Measurements from ENCODE around the gene ZFYVE26. TPM values are rescaled to one million over a fixed set of nuclear protein-coding genes. Genes with fewer than 3 reads are reported as not detected.

The ZFYVE26 gene
- total and polyA plus RNA-seq, 10 of the 15 experiments (the other 5 are each of a cell fraction or from before 2014, with no cell fraction given) = 1.00 to 25.6 (median 12.0) TPM

DNA sequence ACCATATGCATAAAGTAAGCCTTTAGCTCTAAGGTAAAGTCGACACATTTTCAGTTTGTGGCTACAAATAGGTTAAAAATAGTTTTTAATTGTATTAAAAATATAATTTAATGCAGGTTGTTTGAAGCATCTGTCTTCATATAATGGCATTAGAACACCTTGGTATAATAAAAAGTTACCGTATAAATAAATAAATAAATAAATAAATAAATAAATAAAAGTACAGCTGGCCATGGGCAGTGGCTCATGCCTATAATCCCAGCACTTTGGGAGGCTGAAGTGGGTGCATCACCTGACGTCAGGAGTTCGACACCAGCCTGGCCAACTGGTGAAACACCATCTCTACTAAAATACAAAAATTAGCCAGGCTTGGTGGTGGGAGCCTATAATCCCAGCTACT is 15.6 kb downstream of the ZFYVE26 start:
- no TSS peak for BruUV-seq (replicated peaks)
- FAIRE-seq (no peak), ATAC-seq (no peak), DNase-seq (ENCODE audit: low read depth, low spot score) (no peak)
- ChIA-PET POLR2A (no interaction called here), RAD21 (ENCODE audit: unreplicated experiment) (no interaction called here), SMC1A (ENCODE audit: uncharacterized antibody, unreplicated experiment) (no interaction called here), CTCF (no interaction called here)
- H3K4me3 ChIP-seq = no peak overlapping the region
- H4K20me1 ChIP-seq (ENCODE audit: control insufficient read depth, insufficient read depth) = no peaks in the 10 kb centered on the region
- no peak overlapping the region for H3K9ac ChIP-seq (ENCODE audit: control insufficient read depth, insufficient read depth, low read length)
- no peaks in the 10 kb centered on the region for H3K79me2 ChIP-seq (ENCODE audit: control insufficient read depth, insufficient read depth, low read length)
- no peaks in the 10 kb centered on the region for H3K4me1 ChIP-seq (ENCODE audit: control insufficient read depth, insufficient read depth, low read length)
- no peaks in the 10 kb centered on the region for H3K27me3 ChIP-seq (replicated peaks in 1 of 2; ENCODE audit: control insufficient read depth in 2 of 2, insufficient read depth in 2 of 2, low read length in 1 of 2)
- H2AFZ ChIP-seq (ENCODE audit: control insufficient read depth, low read depth, low read length) = no peak overlapping the region
- peaks cover 15 to 27% of the 10 kb centered on the region in 2 experiments for H3K36me3 ChIP-seq (ENCODE audit: control insufficient read depth in 2 of 2, insufficient read depth in 2 of 2, low read length in 1 of 2)
- H3K9me3 ChIP-seq (replicated peaks; ENCODE audit: control insufficient read depth, insufficient read depth, low read length) = no peaks in the 10 kb centered on the region
- H3K27ac ChIP-seq (ENCODE audit: control insufficient read depth, insufficient read depth) = no peak overlapping the region
- in situ Hi-C loops (cut with MboI) = no loop called here
- H3K4me2 ChIP-seq (ENCODE audit: control insufficient read depth, insufficient read depth) = no peak overlapping the region
- WGBS (ENCODE audit: insufficient coverage, insufficient replicate concordance, low lambda C conversion rate, missing lambda C conversion rate) = 96% methylated on average over 4 of the region's 4 CpGs
- intact Hi-C loops (cut with micrococcal nuclease; ENCODE audit: unreplicated experiment) = no loop called here
- no peak for TF ChIP-seq ATF7 (IDR thresholded peaks at IDR 0.05; ENCODE audit: low read depth)
- TF ChIP-seq, protein P1, sequence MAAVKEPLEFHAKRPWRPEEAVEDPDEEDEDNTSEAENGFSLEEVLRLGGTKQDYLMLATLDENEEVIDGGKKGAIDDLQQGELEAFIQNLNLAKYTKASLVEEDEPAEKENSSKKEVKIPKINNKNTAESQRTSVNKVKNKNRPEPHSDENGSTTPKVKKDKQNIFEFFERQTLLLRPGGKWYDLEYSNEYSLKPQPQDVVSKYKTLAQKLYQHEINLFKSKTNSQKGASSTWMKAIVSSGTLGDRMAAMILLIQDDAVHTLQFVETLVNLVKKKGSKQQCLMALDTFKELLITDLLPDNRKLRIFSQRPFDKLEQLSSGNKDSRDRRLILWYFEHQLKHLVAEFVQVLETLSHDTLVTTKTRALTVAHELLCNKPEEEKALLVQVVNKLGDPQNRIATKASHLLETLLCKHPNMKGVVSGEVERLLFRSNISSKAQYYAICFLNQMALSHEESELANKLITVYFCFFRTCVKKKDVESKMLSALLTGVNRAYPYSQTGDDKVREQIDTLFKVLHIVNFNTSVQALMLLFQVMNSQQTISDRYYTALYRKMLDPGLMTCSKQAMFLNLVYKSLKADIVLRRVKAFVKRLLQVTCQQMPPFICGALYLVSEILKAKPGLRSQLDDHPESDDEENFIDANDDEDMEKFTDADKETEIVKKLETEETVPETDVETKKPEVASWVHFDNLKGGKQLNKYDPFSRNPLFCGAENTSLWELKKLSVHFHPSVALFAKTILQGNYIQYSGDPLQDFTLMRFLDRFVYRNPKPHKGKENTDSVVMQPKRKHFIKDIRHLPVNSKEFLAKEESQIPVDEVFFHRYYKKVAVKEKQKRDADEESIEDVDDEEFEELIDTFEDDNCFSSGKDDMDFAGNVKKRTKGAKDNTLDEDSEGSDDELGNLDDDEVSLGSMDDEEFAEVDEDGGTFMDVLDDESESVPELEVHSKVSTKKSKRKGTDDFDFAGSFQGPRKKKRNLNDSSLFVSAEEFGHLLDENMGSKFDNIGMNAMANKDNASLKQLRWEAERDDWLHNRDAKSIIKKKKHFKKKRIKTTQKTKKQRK (IDR thresholded peaks at IDR 0.05; ENCODE audit: low read depth, low read length) = no peak
- TF ChIP-seq FOXM1 (IDR thresholded peaks at IDR 0.05; ENCODE audit: low read depth, low read length) = no peak
- TF ChIP-seq ZNF592 (IDR thresholded peaks at IDR 0.05) = no peak
- no peak for TF ChIP-seq TAF1 (IDR thresholded peaks at IDR 0.05; ENCODE audit: borderline replicate concordance, low read depth, low read length)
- TF ChIP-seq ETV6 (conservative IDR thresholded peaks at IDR 0.05 in 1 of 2, IDR thresholded peaks at IDR 0.05 in 1 of 2; ENCODE audit: borderline replicate concordance in 1 of 2, low read depth in 1 of 2) = no peak
- TF ChIP-seq GABPA (IDR thresholded peaks at IDR 0.05; ENCODE audit: low read depth) = no peak
- no peak for TF ChIP-seq KAT2A (conservative IDR thresholded peaks at IDR 0.05; ENCODE audit: control insufficient read depth, low read depth, low read length)
- no peak for TF ChIP-seq BHLHE40 (IDR thresholded peaks at IDR 0.05; ENCODE audit: borderline replicate concordance in 1 of 2, low read depth in 2 of 2, low read length in 1 of 2)
- no peak for TF ChIP-seq FOXK2 (IDR thresholded peaks at IDR 0.05)
- TF ChIP-seq, protein P2, sequence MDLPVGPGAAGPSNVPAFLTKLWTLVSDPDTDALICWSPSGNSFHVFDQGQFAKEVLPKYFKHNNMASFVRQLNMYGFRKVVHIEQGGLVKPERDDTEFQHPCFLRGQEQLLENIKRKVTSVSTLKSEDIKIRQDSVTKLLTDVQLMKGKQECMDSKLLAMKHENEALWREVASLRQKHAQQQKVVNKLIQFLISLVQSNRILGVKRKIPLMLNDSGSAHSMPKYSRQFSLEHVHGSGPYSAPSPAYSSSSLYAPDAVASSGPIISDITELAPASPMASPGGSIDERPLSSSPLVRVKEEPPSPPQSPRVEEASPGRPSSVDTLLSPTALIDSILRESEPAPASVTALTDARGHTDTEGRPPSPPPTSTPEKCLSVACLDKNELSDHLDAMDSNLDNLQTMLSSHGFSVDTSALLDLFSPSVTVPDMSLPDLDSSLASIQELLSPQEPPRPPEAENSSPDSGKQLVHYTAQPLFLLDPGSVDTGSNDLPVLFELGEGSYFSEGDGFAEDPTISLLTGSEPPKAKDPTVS (IDR thresholded peaks at IDR 0.05; ENCODE audit: low read depth, low read length) = no peak
- TF ChIP-seq RB1 (IDR thresholded peaks at IDR 0.05; ENCODE audit: borderline replicate concordance) = no peak
- TF ChIP-seq BMI1 (IDR thresholded peaks at IDR 0.05; ENCODE audit: borderline replicate concordance) = no peak

All from GM12878 (cell line).